Measurements from ENCODE around the gene APOA4. TPM values are rescaled to one million over a fixed set of nuclear protein-coding genes. Genes with fewer than 3 reads are reported as not detected.
A peak's percentile ranks its signal among the peaks of the same experiment; 100 is the strongest.

Gene APOA4
- total RNA-seq, 2 experiments from 2014 or later, result not detected

DNA sequence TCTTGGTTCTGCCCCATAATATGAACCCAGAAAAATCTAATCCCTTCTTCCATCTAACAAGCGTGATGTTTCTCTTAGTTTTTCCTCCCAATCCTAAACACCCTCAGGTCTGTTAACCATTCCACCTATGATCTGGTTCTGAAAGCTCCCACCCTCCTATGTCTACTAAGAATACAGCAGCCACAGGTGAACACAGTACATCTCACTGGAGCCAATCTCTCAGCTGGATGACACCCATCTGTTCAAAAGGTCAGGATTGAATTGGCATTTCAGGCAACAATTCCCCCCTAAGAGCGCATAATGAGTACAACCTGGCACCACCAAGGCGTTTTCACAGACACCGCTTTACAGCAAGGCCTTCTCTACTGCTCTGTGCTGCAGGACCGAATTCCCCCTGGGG, 33.3 kb upstream of the APOA4 start:
- H3K27ac Mint-ChIP-seq, result no peak overlapping the region
- H3K4me3 Mint-ChIP-seq, result no peak overlapping the region
- peaks cover 48% of the 10 kb centered on the region for H3K4me1 Mint-ChIP-seq
- DNase-seq, result no peak
- peaks cover 2% of the 10 kb centered on the region for H3K9me3 Mint-ChIP-seq
- H3K36me3 Mint-ChIP-seq, result peaks cover 28% of the 10 kb centered on the region
- no peaks in the 10 kb centered on the region for H3K27me3 Mint-ChIP-seq

DNA sequence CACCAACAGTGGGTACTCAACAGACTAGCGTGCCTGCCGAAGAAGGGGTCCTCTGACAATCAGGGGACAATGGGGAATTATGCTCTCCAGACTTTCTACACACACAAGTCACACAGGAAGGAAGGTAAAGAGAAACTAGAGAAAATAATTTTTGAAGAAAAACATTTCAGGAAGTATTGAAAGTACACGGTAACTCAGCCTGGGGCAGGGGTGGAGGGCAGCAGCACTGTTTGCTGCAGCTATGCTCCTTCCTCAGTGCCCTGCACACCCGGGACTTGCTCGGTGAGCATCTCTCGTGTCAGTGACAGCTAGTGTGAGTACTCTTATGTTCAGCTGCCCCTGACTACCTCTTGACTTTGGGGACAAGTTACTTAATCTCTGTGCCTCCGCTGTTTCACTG, 32.3 kb upstream of the APOA4 start:
- H3K9me3 Mint-ChIP-seq, result peaks cover 2% of the 10 kb centered on the region
- no peak overlapping the region for H3K4me3 Mint-ChIP-seq
- H3K27ac Mint-ChIP-seq, result no peak overlapping the region
- H3K27me3 Mint-ChIP-seq, result no peaks in the 10 kb centered on the region
- no peak for DNase-seq
- H3K36me3 Mint-ChIP-seq, result peaks cover 21% of the 10 kb centered on the region
- H3K4me1 Mint-ChIP-seq, result peaks cover 53% of the 10 kb centered on the region

DNA sequence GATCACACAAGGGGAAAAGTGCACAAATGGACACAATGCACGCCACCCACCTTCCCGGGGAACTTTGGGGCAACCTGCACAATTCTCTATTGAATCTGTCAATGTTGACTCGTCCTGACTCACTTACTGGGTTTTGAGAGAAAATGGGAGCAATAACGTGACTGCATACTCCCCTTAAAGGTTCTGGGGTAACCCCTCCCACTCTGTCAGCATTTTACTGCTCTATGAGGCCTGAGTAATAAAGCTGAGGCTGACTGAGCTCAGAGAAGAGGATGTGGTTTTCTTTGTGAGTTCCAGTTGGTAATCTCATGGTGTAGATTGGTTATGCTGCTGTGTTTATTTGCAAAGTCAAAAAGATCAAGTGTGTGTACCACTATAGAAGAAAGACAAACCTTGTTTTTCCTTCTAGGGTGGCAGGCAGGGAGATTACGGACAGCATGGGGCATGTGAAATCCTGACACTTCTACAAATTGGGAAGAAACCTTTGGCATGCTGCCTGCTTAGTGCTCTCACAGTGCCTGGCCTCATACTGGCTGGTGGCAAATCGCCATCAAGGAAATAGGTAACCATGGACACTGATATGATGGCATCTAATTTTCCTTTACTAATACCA, 30.5 kb upstream of the APOA4 start:
- no peaks in the 10 kb centered on the region for H3K27me3 Mint-ChIP-seq
- peaks cover 18% of the 10 kb centered on the region for H3K36me3 Mint-ChIP-seq
- peaks cover 53% of the 10 kb centered on the region for H3K4me1 Mint-ChIP-seq
- H3K27ac Mint-ChIP-seq, result peak overlapping the region; percentile 84
- H3K4me3 Mint-ChIP-seq, result peak overlapping the region; percentile 30
- DNase-seq, result peak; percentile 52
- peaks cover 2% of the 10 kb centered on the region for H3K9me3 Mint-ChIP-seq

DNA sequence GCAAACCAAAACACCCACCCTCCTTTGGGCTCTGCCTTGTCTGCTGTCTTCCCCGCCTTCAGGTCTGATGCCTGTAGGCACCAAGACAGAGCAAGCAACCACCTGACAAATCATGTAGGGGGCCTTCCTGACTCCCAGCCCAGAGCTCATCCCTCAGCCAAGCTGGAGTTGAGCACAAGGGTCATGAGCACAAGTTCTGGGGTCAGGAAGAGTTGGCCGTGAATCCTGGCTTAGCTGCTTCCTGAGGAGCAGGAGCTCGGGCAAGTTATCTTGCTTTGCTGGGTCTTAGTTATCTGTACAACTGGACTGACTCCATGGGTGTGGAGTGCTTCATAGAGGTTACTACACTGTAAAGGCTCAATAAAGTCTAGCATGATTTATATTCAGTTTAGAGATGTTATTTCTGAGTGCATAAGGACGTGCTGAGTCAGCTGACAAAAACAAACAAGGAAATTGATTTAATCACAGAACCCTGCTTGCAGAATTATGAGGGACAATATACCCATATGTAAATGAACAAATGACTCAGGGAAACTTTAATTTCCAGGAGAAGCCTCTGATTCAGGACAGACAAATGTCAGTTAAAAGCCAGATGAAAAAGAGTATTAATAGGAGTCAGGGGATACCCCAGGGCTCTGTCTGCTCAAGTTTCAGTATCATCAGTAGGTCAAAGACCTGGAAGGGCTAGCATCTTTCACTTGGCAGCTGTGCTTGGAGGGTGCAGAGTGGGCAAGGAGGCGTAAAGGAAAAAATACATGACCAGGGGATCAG, 29.3 kb upstream of the APOA4 start:
- H3K9me3 Mint-ChIP-seq, result peaks cover 2% of the 10 kb centered on the region
- H3K27ac Mint-ChIP-seq, result peak overlapping the region; percentile 84
- peaks cover 18% of the 10 kb centered on the region for H3K36me3 Mint-ChIP-seq
- peak; percentile 23 for DNase-seq
- H3K4me3 Mint-ChIP-seq, result peak overlapping the region; percentile 12
- no peaks in the 10 kb centered on the region for H3K27me3 Mint-ChIP-seq
- H3K4me1 Mint-ChIP-seq, result peaks cover 53% of the 10 kb centered on the region

DNA sequence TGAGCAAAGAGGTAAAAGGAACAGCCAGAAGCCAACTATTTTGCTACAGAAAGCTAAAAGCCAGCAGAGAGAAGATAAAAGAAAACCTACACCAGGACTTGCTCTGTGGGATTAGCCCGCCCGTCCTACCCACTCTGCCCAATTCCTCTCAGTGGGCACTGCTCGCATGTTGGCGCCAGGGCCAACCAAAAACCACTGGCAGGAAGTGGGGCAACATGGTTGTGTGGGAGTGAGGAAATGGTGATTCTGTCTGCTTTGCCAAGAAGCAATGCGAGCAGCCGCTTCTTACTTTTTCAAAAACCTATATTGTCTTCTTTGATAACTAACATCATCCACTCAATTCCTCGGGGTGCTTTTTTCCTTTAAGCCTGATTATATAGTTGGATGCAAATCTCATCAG, 28.5 kb upstream of the APOA4 start:
- Mint-ChIP-seq H3K9me3 (peaks cover 2% of the 10 kb centered on the region), H3K27ac (peak overlapping the region; percentile 84), H3K27me3 (no peaks in the 10 kb centered on the region), H3K4me3 (peak overlapping the region; percentile 12), H3K36me3 (peaks cover 21% of the 10 kb centered on the region), H3K4me1 (peaks cover 49% of the 10 kb centered on the region)
- DNase-seq, result peak; percentile 57

DNA sequence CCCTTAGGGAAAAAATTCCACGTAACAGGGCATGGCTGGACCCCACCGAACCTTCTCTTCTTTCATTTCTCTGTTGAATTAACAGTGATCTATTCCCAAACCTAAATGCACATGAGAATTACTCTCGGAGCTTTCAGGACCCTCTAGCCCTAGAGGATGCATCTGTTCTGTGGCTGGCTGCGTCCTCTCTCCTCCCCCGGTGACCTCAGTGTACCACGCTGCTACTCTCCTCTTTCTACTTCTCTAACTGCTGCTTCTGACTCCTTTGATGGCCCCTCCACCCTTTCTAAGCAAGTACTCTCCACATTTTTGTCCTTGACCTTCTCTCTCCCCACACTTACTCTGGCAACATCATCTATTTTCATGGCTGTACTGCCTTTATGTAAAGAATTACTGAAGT, 26.4 kb upstream of the APOA4 start:
- Mint-ChIP-seq H3K4me3 (no peak overlapping the region), H3K27ac (no peak overlapping the region), H3K36me3 (peaks cover 8% of the 10 kb centered on the region), H3K4me1 (peaks cover 34% of the 10 kb centered on the region), H3K9me3 (no peaks in the 10 kb centered on the region), H3K27me3 (no peaks in the 10 kb centered on the region)
- no peak for DNase-seq

DNA sequence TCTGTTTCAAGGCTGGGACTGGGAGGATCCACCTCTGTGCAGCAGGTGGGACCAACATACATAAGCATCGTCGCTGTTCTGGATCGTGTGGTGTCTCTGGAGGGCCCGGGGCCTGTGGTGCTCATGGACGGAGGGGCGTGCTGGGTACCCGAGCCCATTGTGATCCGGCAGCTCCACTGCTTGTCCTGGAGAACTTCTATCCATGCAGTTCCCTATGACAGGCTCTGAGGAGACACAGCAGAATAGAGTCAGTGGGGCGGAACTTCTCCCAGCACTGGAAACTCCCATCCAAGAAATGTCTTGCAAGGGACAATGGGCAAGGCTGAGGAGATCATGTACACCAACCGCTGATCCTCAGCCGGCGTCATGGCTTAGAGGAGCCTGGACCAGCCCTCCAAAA, 26.0 kb upstream of the APOA4 start:
- Mint-ChIP-seq H3K27ac (no peak overlapping the region), H3K27me3 (no peaks in the 10 kb centered on the region), H3K36me3 (peaks cover 5% of the 10 kb centered on the region), H3K4me1 (peaks cover 30% of the 10 kb centered on the region), H3K9me3 (no peaks in the 10 kb centered on the region), H3K4me3 (no peak overlapping the region)
- DNase-seq, result no peak

DNA sequence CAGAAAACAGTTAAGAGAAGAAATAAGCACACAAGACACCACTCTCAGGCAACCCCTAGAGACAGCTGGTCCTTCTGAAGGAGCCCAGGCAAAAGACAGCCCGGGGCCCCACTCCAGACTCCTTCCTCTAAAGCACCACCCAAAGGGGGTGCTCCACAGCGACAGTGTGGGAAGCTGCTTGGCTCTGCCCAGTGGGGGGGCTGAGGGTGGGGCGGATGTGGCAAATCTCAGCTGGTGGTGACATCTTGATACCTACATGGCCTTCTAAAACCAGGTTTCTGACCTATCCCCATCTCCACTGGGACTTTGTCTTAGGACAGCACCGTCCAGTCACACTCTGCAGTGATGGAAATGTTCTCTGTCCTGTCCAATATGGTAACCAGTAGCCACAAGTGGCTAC, 24.5 kb upstream of the APOA4 start:
- H3K27me3 Mint-ChIP-seq, result no peaks in the 10 kb centered on the region
- peaks cover 16% of the 10 kb centered on the region for H3K4me1 Mint-ChIP-seq
- H3K36me3 Mint-ChIP-seq, result peaks cover 4% of the 10 kb centered on the region
- H3K9me3 Mint-ChIP-seq, result no peaks in the 10 kb centered on the region
- H3K4me3 Mint-ChIP-seq, result no peak overlapping the region
- DNase-seq, result no peak
- no peak overlapping the region for H3K27ac Mint-ChIP-seq

DNA sequence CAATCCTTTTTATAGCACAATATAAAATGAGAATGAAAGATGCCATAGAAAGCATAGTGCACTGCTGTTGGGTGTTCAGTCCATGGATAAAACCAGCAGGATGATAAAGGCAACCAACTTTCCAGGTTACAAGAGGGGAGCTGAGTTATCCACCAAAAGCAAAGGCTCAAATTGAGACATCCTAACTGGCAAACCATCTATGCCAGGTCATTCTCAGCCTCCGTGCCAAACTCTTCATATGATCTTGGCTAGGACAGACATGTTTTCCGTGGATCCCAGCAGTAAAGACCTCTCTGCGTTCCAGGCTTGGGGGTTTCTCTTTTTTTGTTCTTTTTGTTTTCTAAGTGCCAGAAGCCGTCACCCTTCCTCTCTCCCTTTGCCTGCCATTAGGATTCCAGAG, 21.6 kb upstream of the APOA4 start:
- Mint-ChIP-seq H3K4me3 (no peak overlapping the region), H3K36me3 (peaks cover 4% of the 10 kb centered on the region), H3K27ac (no peak overlapping the region), H3K4me1 (no peaks in the 10 kb centered on the region), H3K9me3 (no peaks in the 10 kb centered on the region), H3K27me3 (no peaks in the 10 kb centered on the region)
- no peak for DNase-seq

DNA sequence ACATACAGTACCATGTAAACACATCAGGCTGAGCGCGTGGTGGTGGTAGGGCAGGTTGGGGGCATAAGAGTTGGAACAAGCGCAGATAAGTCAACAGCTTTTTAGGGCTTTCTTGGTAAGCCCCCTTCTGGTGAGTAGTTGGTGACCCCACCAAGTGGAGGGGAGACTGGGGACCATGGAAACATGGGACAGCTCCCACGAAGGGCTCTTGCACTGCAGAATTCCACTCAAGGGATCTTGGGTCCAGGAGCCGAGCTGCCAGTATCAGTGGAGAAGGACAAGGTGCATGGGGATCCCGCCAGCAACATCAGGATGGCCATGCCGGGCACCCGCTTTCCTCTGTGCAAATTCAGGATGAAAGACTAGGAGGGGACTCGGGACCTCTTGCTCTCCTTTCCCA, 20.6 kb upstream of the APOA4 start:
- H3K27me3 Mint-ChIP-seq, result no peaks in the 10 kb centered on the region
- H3K4me3 Mint-ChIP-seq, result no peak overlapping the region
- H3K27ac Mint-ChIP-seq, result no peak overlapping the region
- DNase-seq, result no peak
- H3K9me3 Mint-ChIP-seq, result no peaks in the 10 kb centered on the region
- peaks cover 4% of the 10 kb centered on the region for H3K36me3 Mint-ChIP-seq
- no peaks in the 10 kb centered on the region for H3K4me1 Mint-ChIP-seq

DNA sequence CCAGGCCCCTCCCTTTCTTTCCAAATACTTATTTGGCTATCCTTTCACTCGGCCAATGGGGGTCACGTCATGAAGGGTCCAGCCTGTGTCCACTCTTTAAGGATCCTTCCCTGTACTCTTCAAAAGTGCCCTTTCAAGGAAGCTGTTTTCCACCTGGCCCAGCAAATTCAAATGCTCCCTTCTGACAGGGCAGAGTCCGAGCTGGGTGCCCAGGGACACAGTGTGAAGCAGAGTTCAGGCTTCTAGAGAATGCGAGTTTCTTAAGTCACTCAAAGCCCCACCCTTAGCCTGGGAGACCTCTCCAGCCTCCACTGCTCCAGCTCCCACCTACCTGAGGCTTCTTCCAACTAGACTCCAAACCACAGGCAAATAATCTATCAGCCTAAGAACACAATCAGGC, 19.8 kb upstream of the APOA4 start:
- peaks cover 4% of the 10 kb centered on the region for H3K36me3 Mint-ChIP-seq
- H3K27ac Mint-ChIP-seq, result no peak overlapping the region

DNA sequence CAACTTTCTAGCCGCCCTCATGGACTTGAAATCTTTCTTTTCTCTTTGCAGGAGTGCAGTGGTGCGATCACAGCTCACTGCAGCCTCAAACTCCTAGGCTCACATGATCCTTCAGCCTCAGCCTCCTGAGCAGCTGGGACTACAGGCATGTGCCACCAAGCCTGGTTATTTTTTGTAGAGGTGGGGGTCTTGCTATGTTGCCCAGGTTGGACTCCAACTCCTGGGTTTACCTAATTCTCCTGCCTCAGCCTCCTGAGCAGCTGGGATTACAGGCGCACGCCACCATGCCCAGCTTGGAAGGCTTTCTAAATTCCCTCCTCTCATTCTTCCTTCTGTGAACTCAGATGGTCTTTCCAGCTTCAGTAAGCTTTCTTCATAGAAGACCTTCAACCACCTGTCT, 19.0 kb upstream of the APOA4 start:
- Mint-ChIP-seq H3K27me3 (no peaks in the 10 kb centered on the region), H3K36me3 (peaks cover 3% of the 10 kb centered on the region), H3K27ac (no peak overlapping the region), H3K4me3 (no peak overlapping the region), H3K4me1 (no peaks in the 10 kb centered on the region), H3K9me3 (no peaks in the 10 kb centered on the region)
- DNase-seq, result no peak

More for the DNA sequence above, 19.8 kb upstream of the APOA4 start:
- H3K27me3 Mint-ChIP-seq, result no peaks in the 10 kb centered on the region
- no peaks in the 10 kb centered on the region for H3K4me1 Mint-ChIP-seq
- no peak overlapping the region for H3K4me3 Mint-ChIP-seq
- H3K9me3 Mint-ChIP-seq, result no peaks in the 10 kb centered on the region
- no peak for DNase-seq

DNA sequence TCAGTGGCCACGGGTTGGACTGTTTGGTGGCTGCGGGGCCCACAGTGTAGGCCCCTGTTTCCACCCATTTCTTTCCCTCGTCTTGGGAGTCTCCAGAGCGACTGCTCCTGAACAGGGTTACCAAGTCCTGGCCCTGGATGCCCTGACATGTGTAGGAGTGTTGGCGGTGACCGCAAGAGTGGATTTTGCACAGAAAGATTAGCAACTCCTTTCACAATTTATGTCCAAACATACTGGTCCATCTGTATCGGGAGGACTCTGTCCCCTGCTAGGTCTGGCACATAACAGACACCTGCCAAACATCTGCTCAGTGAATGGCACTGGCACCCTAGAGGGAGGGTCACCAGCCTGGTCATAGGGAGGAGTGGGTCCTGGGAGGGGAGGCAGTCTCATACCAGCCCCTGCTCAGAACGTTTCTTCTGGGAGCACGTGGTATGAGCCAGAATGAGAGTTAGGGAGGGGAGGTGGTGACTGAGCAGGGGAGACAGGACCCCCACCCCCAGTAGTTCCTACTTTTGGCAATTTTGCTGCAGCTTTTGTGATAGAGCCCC, 17.7 kb upstream of the APOA4 start:
- peaks cover 2% of the 10 kb centered on the region for H3K4me1 Mint-ChIP-seq
- H3K27ac Mint-ChIP-seq, result no peak overlapping the region
- no peak for DNase-seq
- no peaks in the 10 kb centered on the region for H3K9me3 Mint-ChIP-seq
- no peak overlapping the region for H3K4me3 Mint-ChIP-seq
- no peaks in the 10 kb centered on the region for H3K27me3 Mint-ChIP-seq
- no peaks in the 10 kb centered on the region for H3K36me3 Mint-ChIP-seq

DNA sequence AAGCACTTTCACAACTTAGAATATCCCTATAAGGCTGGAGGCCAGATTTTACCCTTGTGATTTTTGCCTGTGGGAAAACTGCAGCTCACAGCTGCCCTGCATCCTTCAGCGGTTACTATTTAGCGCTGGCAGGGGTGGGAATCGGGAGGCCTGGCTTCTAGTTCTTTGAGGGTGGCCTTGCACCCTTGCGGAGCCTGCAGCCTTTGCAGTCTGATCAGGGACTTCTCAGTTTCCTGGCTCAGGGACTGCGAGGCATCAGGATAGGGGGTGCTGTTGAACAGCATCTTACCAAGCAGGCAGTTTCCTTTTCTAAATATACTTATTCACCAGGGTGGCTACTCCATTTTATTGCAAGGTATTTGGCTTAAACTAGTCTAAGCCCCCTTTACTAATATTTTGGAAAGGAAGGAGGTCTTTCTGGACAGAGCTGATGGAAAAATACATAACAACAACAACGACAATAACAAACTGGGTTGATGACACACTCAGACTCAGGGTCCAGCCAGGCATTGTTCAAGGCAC, 17.2 kb upstream of the APOA4 start:
- H3K27ac Mint-ChIP-seq, result no peak overlapping the region
- no peak for DNase-seq
- no peaks in the 10 kb centered on the region for H3K27me3 Mint-ChIP-seq
- no peaks in the 10 kb centered on the region for H3K36me3 Mint-ChIP-seq
- H3K9me3 Mint-ChIP-seq, result no peaks in the 10 kb centered on the region
- H3K4me1 Mint-ChIP-seq, result peaks cover 4% of the 10 kb centered on the region
- no peak overlapping the region for H3K4me3 Mint-ChIP-seq

DNA sequence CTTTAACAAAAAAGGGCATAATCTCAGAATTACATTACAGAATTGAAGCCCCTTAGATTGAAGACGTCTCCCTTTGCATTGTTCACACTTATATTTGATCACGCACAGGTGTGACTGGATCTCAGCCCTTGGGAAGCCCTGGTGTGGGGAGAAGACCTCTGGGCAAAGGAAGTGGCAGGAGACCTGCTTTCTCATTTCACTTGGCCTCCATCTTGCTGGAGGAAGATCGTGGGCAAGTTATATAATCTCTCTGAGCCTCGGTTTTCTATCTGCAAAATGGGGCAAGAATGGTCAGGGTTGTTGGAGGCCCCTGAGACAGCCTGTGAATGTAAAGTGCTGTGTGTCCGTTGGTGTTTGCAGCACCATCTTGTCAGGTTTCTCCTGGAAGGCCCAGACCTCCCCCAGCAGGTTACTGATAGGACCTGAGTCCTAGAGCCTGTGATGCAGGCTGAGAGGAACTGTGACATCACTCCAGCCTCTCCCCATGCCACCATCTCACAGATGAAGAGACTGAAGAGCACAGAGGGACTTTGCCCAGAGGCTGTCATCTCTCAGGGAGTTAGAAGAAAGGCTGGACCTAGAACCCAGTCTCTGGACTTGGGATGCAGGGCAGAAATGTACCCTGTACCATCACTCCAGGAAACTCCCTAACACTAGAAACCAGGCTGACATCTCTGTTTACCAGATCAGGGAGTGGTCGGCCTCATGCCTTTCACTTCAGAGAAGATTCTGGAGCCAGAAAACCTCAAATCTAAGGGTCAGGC, 15.4 kb upstream of the APOA4 start:
- H3K27ac Mint-ChIP-seq, result no peak overlapping the region
- H3K36me3 Mint-ChIP-seq, result no peaks in the 10 kb centered on the region
- H3K4me1 Mint-ChIP-seq, result peaks cover 7% of the 10 kb centered on the region
- no peaks in the 10 kb centered on the region for H3K9me3 Mint-ChIP-seq
- no peak for DNase-seq
- H3K4me3 Mint-ChIP-seq, result no peak overlapping the region
- H3K27me3 Mint-ChIP-seq, result no peaks in the 10 kb centered on the region

Data from activated naive CD8-positive, alpha-beta T cell treated with anti-CD3 and anti-CD28 coated beads for 36 hours (primary cell).